ENCODE data around the gene IL4I1. TPM values are rescaled to one million over a fixed set of nuclear protein-coding genes. Genes with fewer than 3 reads are reported as not detected.

The IL4I1 gene
- total RNA-seq, 1 experiment from 2014 or later, result 1.3 TPM

- H3K36me3 ChIP-seq (ENCODE audit: insufficient read depth, low read length, poor library complexity, severe bottlenecking), result peaks cover 37% of the 10 kb centered on the region
- POLR2A ChIA-PET (ENCODE audit: low non-redundant PET), result interaction anchor here (0.6 kb wide), 1 partner anchor 14 kb away, joined by 4 read pairs; no protein-coding TSS in a partner anchor
Measured at GRCh38 chr19:49921871-49922795, 25.4 kb upstream of the IL4I1 start.

GRCh38 chr19:49920624-49921363 is 24.1 kb upstream of the IL4I1 start:
- H3K27ac ChIP-seq (ENCODE audit: low read depth, low read length, poor library complexity, severe bottlenecking), result no peak overlapping the region
- intact Hi-C loops (cut with micrococcal nuclease; ENCODE audit: unreplicated experiment), result loop anchor here (10.0 kb wide), 1 partner anchor 156 kb away; the partner anchor contains the start of genes AP2A1 and TSKS
- no TSS peak for BruUV-seq (replicated peaks)
- H3K4me3 ChIP-seq (ENCODE audit: low read depth, low read length, poor library complexity, severe bottlenecking), result no peak overlapping the region
- H3K27me3 ChIP-seq (replicated peaks; ENCODE audit: insufficient read depth, low read depth, low read length, poor library complexity), result no peaks in the 10 kb centered on the region
- no peaks in the 10 kb centered on the region for H3K9me3 ChIP-seq (ENCODE audit: low read depth, low read length, poor library complexity, severe bottlenecking)
- ChIA-PET POLR2A (ENCODE audit: low non-redundant PET) (no interaction called here), CTCF (interaction anchor here (0.7 kb wide), 2 partner anchors 70 to 159 kb away, joined by 3 read pairs; partner anchors contain the start of gene PTOV1)
- peaks cover 31% of the 10 kb centered on the region for H3K36me3 ChIP-seq (ENCODE audit: insufficient read depth, low read length, poor library complexity, severe bottlenecking)
- peaks cover 25% of the 10 kb centered on the region for H3K4me1 ChIP-seq (ENCODE audit: insufficient read depth, low read length, poor library complexity, severe bottlenecking)
- no peak for DNase-seq (ENCODE audit: low spot score)
- TF ChIP-seq CTCF (conservative IDR thresholded peaks at IDR 0.05; ENCODE audit: low read depth, low read length) (no peak), EZH2 (IDR thresholded peaks at IDR 0.05; ENCODE audit: borderline replicate concordance, low read depth, low read length, poor library complexity, severe bottlenecking) (no peak)

More at GRCh38 chr19:49921871-49922795, 25.4 kb upstream of the IL4I1 start:
- Histone ChIP-seq H3K9me3 (ENCODE audit: low read depth, low read length, poor library complexity, severe bottlenecking) (no peaks in the 10 kb centered on the region), H3K27me3 (replicated peaks; ENCODE audit: insufficient read depth, low read depth, low read length, poor library complexity) (no peaks in the 10 kb centered on the region), H3K27ac (ENCODE audit: low read depth, low read length, poor library complexity, severe bottlenecking) (peak overlapping the region; percentile 94), H3K4me3 (ENCODE audit: low read depth, low read length, poor library complexity, severe bottlenecking) (no peak overlapping the region), H3K4me1 (ENCODE audit: insufficient read depth, low read length, poor library complexity, severe bottlenecking) (peaks cover 25% of the 10 kb centered on the region)
- no peak for TF ChIP-seq CTCF (conservative IDR thresholded peaks at IDR 0.05; ENCODE audit: low read depth, low read length)
- no peak for TF ChIP-seq EZH2 (IDR thresholded peaks at IDR 0.05; ENCODE audit: borderline replicate concordance, low read depth, low read length, poor library complexity, severe bottlenecking)
- intact Hi-C loops (cut with micrococcal nuclease; ENCODE audit: unreplicated experiment), result loop anchor here (10.0 kb wide), 1 partner anchor 157 kb away; the partner anchor contains the start of genes AP2A1 and TSKS
- BruUV-seq (replicated peaks), result no TSS peak
- DNase-seq (ENCODE audit: low spot score), result no peak
- CTCF ChIA-PET, result no interaction called here

GRCh38 chr19:49918089-49918488 is 21.4 kb upstream of the IL4I1 start:
- no TSS peak for BruUV-seq (replicated peaks)
- intact Hi-C loops (cut with micrococcal nuclease; ENCODE audit: unreplicated experiment), result no loop called here
- Histone ChIP-seq H3K4me1 (ENCODE audit: insufficient read depth, low read length, poor library complexity, severe bottlenecking) (peaks cover under 1% of the 10 kb centered on the region), H3K4me3 (ENCODE audit: low read depth, low read length, poor library complexity, severe bottlenecking) (no peak overlapping the region), H3K27me3 (replicated peaks; ENCODE audit: insufficient read depth, low read depth, low read length, poor library complexity) (no peaks in the 10 kb centered on the region), H3K9me3 (ENCODE audit: low read depth, low read length, poor library complexity, severe bottlenecking) (no peaks in the 10 kb centered on the region), H3K27ac (ENCODE audit: low read depth, low read length, poor library complexity, severe bottlenecking) (no peak overlapping the region), H3K36me3 (ENCODE audit: insufficient read depth, low read length, poor library complexity, severe bottlenecking) (peaks cover 33% of the 10 kb centered on the region)
- DNase-seq (ENCODE audit: low spot score), result no peak
- POLR2A ChIA-PET (ENCODE audit: low non-redundant PET), result interaction anchor here (0.6 kb wide), 1 partner anchor 12 kb away, joined by 6 read pairs; no protein-coding TSS in a partner anchor
- CTCF ChIA-PET, result no interaction called here
- TF ChIP-seq CTCF (conservative IDR thresholded peaks at IDR 0.05; ENCODE audit: low read depth, low read length) (no peak), EZH2 (IDR thresholded peaks at IDR 0.05; ENCODE audit: borderline replicate concordance, low read depth, low read length, poor library complexity, severe bottlenecking) (no peak)

All from A673 (cell line).